ENCODE measurements around the gene ERMAP. TPM values are rescaled to one million over a fixed set of nuclear protein-coding genes. Genes with fewer than 3 reads are reported as not detected.

ERMAP gene
- total and polyA plus RNA-seq, 9 of the 15 experiments (the other 6 are each of a cell fraction or from before 2014, with no cell fraction given), result 8.0 to 31.4 (median 22.5) TPM

Other genes with a start within 250 kb of the ERMAP start
Only the 7 nearest of the 9 such genes appear.
- gene YBX1, start 134.7 kb upstream of the ERMAP start, total RNA-seq (2014; rRNA removed), result 1,738 and 1,868 TPM in 2 replicates
- gene YBX1, start 134.7 kb upstream of the ERMAP start, total RNA-seq (2014; rRNA removed; fragmentation: Illumina TruSeq; extraction: Trizol), result 1,262 and 1,370 TPM in 2 replicates
- 1,548 and 1,573 TPM in 2 replicates for gene YBX1, start 134.7 kb upstream of the ERMAP start, total RNA-seq (2015; rRNA removed; fragmentation: Illumina TruSeq; extraction: Trizol)
- gene YBX1, start 134.7 kb upstream of the ERMAP start, total RNA-seq (2021), result 1,160 and 1,216 TPM in 2 replicates
- gene YBX1, start 134.7 kb upstream of the ERMAP start, polyA plus RNA-seq (2011; rRNA removed), result 411 and 825 TPM in 2 replicates
- 1,646 and 1,955 TPM in 2 replicates for gene YBX1, start 134.7 kb upstream of the ERMAP start, polyA plus RNA-seq (2014; fragmentation: Illumina TruSeq; extraction: Trizol)
- 100 to 1,000 TPM; 363 to 380 TPM for gene YBX1, start 134.7 kb upstream of the ERMAP start, polyA plus RNA-seq (2014; fragmentation: Nextera tagmentation; extraction: Ambion mirVana)
- 1,176 and 1,182 TPM in 2 replicates for gene YBX1, start 134.7 kb upstream of the ERMAP start, polyA plus RNA-seq (2014; rRNA removed)
- not detected in 2 replicates for gene CLDN19, start 76.9 kb upstream of the ERMAP start, total RNA-seq (2014; rRNA removed)
- not detected in 2 replicates for gene CLDN19, start 76.9 kb upstream of the ERMAP start, total RNA-seq (2014; rRNA removed; fragmentation: Illumina TruSeq; extraction: Trizol)
- gene CLDN19, start 76.9 kb upstream of the ERMAP start, total RNA-seq (2015; rRNA removed; fragmentation: Illumina TruSeq; extraction: Trizol), result not detected in 2 replicates
- gene CLDN19, start 76.9 kb upstream of the ERMAP start, total RNA-seq (2021), result not detected in 2 replicates
- gene CLDN19, start 76.9 kb upstream of the ERMAP start, polyA plus RNA-seq (2011; rRNA removed), result not detected in 2 replicates
- not detected in 2 replicates for gene CLDN19, start 76.9 kb upstream of the ERMAP start, polyA plus RNA-seq (2014; fragmentation: Illumina TruSeq; extraction: Trizol)
- gene CLDN19, start 76.9 kb upstream of the ERMAP start, polyA plus RNA-seq (2014; fragmentation: Nextera tagmentation; extraction: Ambion mirVana), result not detected
- gene CLDN19, start 76.9 kb upstream of the ERMAP start, polyA plus RNA-seq (2014; rRNA removed), result not detected in 2 replicates
- 45.7 and 55.3 TPM in 2 replicates for gene P3H1, start 50.1 kb upstream of the ERMAP start, total RNA-seq (2014; rRNA removed)
- gene P3H1, start 50.1 kb upstream of the ERMAP start, total RNA-seq (2014; rRNA removed; fragmentation: Illumina TruSeq; extraction: Trizol), result 22.5 and 26.1 TPM in 2 replicates
- gene P3H1, start 50.1 kb upstream of the ERMAP start, total RNA-seq (2015; rRNA removed; fragmentation: Illumina TruSeq; extraction: Trizol), result 39.2 and 40.8 TPM in 2 replicates
- 79.5 and 81.7 TPM in 2 replicates for gene P3H1, start 50.1 kb upstream of the ERMAP start, total RNA-seq (2021)
- gene P3H1, start 50.1 kb upstream of the ERMAP start, polyA plus RNA-seq (2011; rRNA removed), result 60.9 and 92.0 TPM in 2 replicates
- 52.1 and 55.8 TPM in 2 replicates for gene P3H1, start 50.1 kb upstream of the ERMAP start, polyA plus RNA-seq (2014; fragmentation: Illumina TruSeq; extraction: Trizol)
- gene P3H1, start 50.1 kb upstream of the ERMAP start, polyA plus RNA-seq (2014; fragmentation: Nextera tagmentation; extraction: Ambion mirVana), result 1 to 10 TPM; 1.7 to 5.0 TPM
- gene P3H1, start 50.1 kb upstream of the ERMAP start, polyA plus RNA-seq (2014; rRNA removed), result 50.1 and 62.9 TPM in 2 replicates
- gene C1orf50, start 49.9 kb upstream of the ERMAP start, total RNA-seq (2014; rRNA removed), result 3.5 and 5.7 TPM in 2 replicates
- gene C1orf50, start 49.9 kb upstream of the ERMAP start, total RNA-seq (2014; rRNA removed; fragmentation: Illumina TruSeq; extraction: Trizol), result 5.2 and 8.1 TPM in 2 replicates
- 5.3 and 5.9 TPM in 2 replicates for gene C1orf50, start 49.9 kb upstream of the ERMAP start, total RNA-seq (2015; rRNA removed; fragmentation: Illumina TruSeq; extraction: Trizol)
- gene C1orf50, start 49.9 kb upstream of the ERMAP start, total RNA-seq (2021), result 5.7 and 8.5 TPM in 2 replicates
- gene C1orf50, start 49.9 kb upstream of the ERMAP start, polyA plus RNA-seq (2011; rRNA removed), result 12.5 and 13.9 TPM in 2 replicates
- gene C1orf50, start 49.9 kb upstream of the ERMAP start, polyA plus RNA-seq (2014; fragmentation: Illumina TruSeq; extraction: Trizol), result 5.4 and 7.1 TPM in 2 replicates
- gene C1orf50, start 49.9 kb upstream of the ERMAP start, polyA plus RNA-seq (2014; fragmentation: Nextera tagmentation; extraction: Ambion mirVana), result 1 to 10 TPM in 1 of 2 experiments, under 1 TPM in 1; 0.55 to 1.8 TPM
- 3.4 and 3.5 TPM in 2 replicates for gene C1orf50, start 49.9 kb upstream of the ERMAP start, polyA plus RNA-seq (2014; rRNA removed)
- gene TMEM269, start 32.1 kb upstream of the ERMAP start, total RNA-seq (2014; rRNA removed), result 0.08 and 0.09 TPM in 2 replicates
- gene TMEM269, start 32.1 kb upstream of the ERMAP start, total RNA-seq (2014; rRNA removed; fragmentation: Illumina TruSeq; extraction: Trizol), result 0.18 and 0.22 TPM in 2 replicates
- 0.04 and 0.22 TPM in 2 replicates for gene TMEM269, start 32.1 kb upstream of the ERMAP start, total RNA-seq (2015; rRNA removed; fragmentation: Illumina TruSeq; extraction: Trizol)
- gene TMEM269, start 32.1 kb upstream of the ERMAP start, total RNA-seq (2021), result 0.27 and 0.34 TPM in 2 replicates
- 0.49 and 0.58 TPM in 2 replicates for gene TMEM269, start 32.1 kb upstream of the ERMAP start, polyA plus RNA-seq (2011; rRNA removed)
- gene TMEM269, start 32.1 kb upstream of the ERMAP start, polyA plus RNA-seq (2014; fragmentation: Illumina TruSeq; extraction: Trizol), result 0.21 and 0.27 TPM in 2 replicates
- under 1 TPM; 0.18 to 0.21 TPM for gene TMEM269, start 32.1 kb upstream of the ERMAP start, polyA plus RNA-seq (2014; fragmentation: Nextera tagmentation; extraction: Ambion mirVana)
- 0.09 TPM in 2 replicates for gene TMEM269, start 32.1 kb upstream of the ERMAP start, polyA plus RNA-seq (2014; rRNA removed)
- 32.6 and 44.7 TPM in 2 replicates for gene SVBP, start 275 bp downstream of the ERMAP start, total RNA-seq (2014; rRNA removed)
- 46.5 and 48.3 TPM in 2 replicates for gene SVBP, start 275 bp downstream of the ERMAP start, total RNA-seq (2014; rRNA removed; fragmentation: Illumina TruSeq; extraction: Trizol)
- 41.1 and 44.5 TPM in 2 replicates for gene SVBP, start 275 bp downstream of the ERMAP start, total RNA-seq (2015; rRNA removed; fragmentation: Illumina TruSeq; extraction: Trizol)
- 31.7 and 36.0 TPM in 2 replicates for gene SVBP, start 275 bp downstream of the ERMAP start, total RNA-seq (2021)
- 42.8 and 49.4 TPM in 2 replicates for gene SVBP, start 275 bp downstream of the ERMAP start, polyA plus RNA-seq (2011; rRNA removed)
- gene SVBP, start 275 bp downstream of the ERMAP start, polyA plus RNA-seq (2014; fragmentation: Illumina TruSeq; extraction: Trizol), result 49.7 and 53.2 TPM in 2 replicates
- gene SVBP, start 275 bp downstream of the ERMAP start, polyA plus RNA-seq (2014; fragmentation: Nextera tagmentation; extraction: Ambion mirVana), result 10 to 100 TPM; 37.9 TPM
- 32.6 and 40.0 TPM in 2 replicates for gene SVBP, start 275 bp downstream of the ERMAP start, polyA plus RNA-seq (2014; rRNA removed)
- 14.8 and 17.4 TPM in 2 replicates for gene ZNF691, start 29.5 kb downstream of the ERMAP start, total RNA-seq (2014; rRNA removed)
- 10.8 and 11.8 TPM in 2 replicates for gene ZNF691, start 29.5 kb downstream of the ERMAP start, total RNA-seq (2014; rRNA removed; fragmentation: Illumina TruSeq; extraction: Trizol)
- 9.2 and 10.7 TPM in 2 replicates for gene ZNF691, start 29.5 kb downstream of the ERMAP start, total RNA-seq (2015; rRNA removed; fragmentation: Illumina TruSeq; extraction: Trizol)
- gene ZNF691, start 29.5 kb downstream of the ERMAP start, total RNA-seq (2021), result 11.7 and 15.2 TPM in 2 replicates
- gene ZNF691, start 29.5 kb downstream of the ERMAP start, polyA plus RNA-seq (2011; rRNA removed), result 11.6 and 11.9 TPM in 2 replicates
- gene ZNF691, start 29.5 kb downstream of the ERMAP start, polyA plus RNA-seq (2014; fragmentation: Illumina TruSeq; extraction: Trizol), result 19.0 and 21.6 TPM in 2 replicates
- gene ZNF691, start 29.5 kb downstream of the ERMAP start, polyA plus RNA-seq (2014; fragmentation: Nextera tagmentation; extraction: Ambion mirVana), result 10 to 100 TPM; 20.0 to 30.4 TPM
- gene ZNF691, start 29.5 kb downstream of the ERMAP start, polyA plus RNA-seq (2014; rRNA removed), result 10.7 and 14.0 TPM in 2 replicates

Measured in K562 (cell line).